Activated T-cell treated with anti-CD3 and anti-CD28 coated beads, Interleukin-2, amount 50 U/mL, for 1 hour (primary cell): ENCODE data around the gene FAM83E.
"Not testable (repeated sequence)": the region's sequence is repeated elsewhere in the genome, so short reads cannot be mapped to it uniquely, and the experiment has no call there.

Experiments
- DNase-seq: peaks from one replicate; pipeline ENCODE4 v3.0.0-alpha.2; 2020

Gene FAM83E

DNA sequence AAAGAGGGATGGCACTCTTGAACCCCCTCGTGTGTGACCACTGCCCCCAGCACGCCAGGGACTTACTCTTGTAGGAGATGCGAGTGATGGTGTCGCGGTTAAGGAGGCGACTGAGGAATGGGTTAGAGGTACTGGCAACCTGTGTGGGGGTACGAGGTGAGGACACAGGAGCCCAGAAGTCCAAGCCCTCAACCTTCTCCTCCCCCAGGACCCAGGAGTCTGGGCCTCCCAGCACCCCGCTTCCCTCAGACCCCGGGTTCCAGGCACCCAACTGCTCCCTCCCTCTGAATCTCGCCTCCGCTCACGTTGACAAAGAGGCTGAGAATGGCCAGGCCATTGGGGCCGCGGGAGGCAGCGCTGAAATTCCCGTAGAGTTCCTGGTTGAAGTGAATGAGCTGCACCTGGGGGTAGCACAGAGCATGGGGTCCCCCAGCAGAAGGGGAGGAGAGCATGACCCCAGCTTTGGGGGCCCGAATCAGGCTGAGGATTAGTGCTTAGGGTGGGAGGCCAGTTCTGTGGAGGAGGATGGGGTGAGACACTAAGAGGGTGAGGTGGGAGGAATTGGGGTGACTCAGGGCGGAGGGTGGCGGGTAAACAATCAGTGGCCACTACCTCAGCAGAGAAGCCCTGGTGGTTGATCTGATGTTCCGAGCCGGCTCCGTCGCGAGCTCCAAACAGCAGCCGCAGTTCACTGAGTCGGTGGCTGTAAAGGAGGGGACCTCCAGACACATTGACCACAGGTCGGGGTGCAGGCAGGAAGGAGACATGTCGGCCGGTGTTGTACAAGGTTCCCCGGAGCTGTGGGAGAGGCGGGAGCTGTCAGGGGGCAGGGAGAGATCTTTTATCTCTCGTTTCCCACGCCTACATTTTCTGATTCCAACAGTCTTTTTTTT lies 24.9 kb upstream of the FAM83E start:
- DNase-seq, result no peak

GRCh38 chr19:48638831-48639381 lies 24.0 kb upstream of the FAM83E start:
- DNase-seq, result no peak

- peak; percentile 82 for DNase-seq
Measured at GRCh38 chr19:48637948-48638830, 23.3 kb upstream of the FAM83E start.

DNA sequence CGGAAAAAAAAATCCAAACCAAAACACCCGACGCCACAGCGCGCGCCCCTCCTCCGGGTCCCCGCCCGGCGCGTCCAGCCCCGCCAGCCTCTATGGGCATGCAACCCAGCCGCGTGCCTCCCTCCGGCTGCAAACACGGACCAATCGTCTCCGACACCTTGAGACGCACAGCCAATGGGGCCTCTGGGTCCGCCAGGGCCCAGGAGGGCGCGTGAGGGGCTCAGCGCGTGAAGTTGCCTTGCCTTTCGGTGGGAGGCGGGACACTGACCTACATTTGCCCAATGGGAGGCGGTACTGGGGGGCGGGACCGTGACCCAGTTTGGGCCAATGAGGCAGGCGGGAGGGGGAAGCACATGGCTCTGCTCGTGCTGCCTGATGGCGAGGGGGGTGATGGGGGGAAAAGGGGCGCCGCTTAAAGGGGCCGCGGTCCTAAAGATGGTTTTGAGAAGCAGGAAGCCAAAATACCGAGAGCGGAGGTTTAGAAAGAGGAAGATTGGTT lies 22.6 kb upstream of the FAM83E start:
- peak; percentile 99 for DNase-seq

DNA sequence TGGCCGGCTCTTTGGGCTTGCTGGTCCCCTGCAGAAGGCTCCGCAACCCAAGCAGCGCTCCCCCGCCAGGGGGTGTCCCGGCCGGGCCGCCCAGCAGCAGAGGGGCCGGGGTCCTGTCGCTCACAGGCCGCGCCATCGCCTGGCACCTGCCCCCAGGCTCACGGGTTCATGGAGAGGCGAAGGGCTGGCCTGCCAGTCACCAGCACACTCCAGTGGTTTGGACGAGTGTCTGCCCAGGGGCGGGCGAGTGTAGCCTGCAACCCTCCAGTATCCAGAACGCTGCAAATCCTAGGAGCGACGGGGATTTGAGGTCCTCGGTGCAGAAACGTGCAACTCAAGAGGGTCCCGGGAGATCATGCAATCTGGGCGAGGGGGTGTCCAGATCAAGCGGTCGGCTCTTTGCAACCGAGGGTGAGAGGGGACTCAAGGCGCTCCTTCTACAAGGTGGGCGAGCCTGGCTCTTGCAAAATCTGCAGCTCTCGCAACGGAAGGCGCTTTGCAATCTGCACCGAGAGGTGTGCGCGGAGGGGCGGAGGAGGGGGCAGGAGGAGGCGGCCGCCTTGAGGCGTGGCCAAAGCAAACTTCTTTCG lies 22.1 kb upstream of the FAM83E start, which contains the start of gene DBP:
DBP (minus strand) TSS at position 521 of the 590 bp plus-strand sequence; CDS start at position 136, 385 bp downstream.
- DNase-seq, result no peak

DNA sequence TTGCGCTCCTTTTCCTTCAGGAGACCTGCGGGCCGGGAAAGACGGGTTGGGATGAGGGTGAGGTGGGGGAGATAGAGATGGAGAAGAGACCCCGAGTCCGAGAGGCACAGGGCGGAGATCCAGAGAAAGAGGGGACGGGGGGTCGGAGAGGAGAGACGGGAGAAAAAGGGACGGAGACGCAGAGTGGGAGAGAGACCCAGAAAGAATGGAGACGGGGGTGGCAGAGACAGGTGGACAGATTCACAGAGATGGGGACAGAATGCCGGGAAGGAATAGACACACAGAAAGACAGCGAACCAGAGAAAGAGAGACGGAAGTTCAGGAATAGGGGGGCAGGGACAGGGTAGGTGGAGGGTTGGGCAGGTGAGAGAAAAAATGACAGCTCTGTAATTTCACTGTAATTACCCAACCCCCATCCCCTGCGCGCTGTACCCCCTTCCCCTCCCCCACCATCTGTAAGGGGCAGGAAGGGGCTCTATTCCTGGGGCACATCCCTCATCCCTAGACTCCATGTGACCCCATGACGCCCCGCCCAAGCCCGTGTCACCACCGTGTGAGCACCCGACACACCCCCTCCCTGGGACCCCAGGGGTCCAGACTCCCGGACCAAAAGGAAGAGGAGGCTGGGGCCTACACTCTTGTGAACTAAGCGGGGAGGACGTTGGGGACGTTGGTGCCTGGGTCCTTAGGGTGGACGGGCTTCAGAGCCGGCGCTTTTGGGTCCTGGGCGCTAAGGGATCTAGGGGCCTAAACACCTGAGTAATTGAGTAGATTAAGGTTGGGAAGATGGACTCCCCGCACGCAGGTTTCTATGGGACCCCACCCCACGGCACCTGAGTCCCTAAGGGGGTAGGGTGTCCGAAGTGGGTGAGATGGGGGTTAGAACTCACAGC lies 21.3 kb upstream of the FAM83E start:
- no peak for DNase-seq

DNA sequence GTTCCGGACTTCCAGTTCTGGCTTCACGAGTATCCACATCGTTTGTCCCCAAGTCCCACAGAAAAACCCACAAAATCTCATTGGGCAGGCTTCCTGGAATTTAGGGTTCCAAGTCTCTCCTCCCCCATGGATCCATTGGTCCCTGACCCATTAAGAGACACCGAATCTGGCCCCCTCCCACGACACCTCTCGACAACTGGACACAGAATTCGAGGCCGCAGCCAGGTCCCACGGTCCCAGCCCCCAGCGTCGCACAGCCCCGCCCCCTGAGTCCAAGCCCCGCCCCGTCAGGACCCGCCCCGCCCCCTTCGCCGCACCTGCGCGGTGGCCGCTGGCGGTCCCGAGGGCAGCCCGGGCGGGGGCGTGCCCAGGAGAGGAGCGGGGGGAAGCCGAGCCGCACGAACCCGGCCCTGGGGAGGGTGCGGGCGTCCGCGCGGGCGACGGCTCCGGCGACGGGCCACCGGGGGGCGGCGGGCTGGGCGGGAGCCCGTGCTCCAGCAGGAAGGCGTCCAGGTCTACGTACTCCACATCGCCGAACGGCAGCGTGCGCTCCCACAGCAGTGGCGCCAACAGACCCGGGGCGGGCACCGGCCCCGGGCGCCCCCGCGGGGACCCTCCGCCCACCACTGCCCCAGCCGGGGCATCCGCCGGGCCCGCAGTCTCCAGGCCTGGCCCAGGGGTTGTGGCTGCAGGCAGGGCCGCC lies 20.5 kb upstream of the FAM83E start:
- DNase-seq, result peak; percentile 80

DNA sequence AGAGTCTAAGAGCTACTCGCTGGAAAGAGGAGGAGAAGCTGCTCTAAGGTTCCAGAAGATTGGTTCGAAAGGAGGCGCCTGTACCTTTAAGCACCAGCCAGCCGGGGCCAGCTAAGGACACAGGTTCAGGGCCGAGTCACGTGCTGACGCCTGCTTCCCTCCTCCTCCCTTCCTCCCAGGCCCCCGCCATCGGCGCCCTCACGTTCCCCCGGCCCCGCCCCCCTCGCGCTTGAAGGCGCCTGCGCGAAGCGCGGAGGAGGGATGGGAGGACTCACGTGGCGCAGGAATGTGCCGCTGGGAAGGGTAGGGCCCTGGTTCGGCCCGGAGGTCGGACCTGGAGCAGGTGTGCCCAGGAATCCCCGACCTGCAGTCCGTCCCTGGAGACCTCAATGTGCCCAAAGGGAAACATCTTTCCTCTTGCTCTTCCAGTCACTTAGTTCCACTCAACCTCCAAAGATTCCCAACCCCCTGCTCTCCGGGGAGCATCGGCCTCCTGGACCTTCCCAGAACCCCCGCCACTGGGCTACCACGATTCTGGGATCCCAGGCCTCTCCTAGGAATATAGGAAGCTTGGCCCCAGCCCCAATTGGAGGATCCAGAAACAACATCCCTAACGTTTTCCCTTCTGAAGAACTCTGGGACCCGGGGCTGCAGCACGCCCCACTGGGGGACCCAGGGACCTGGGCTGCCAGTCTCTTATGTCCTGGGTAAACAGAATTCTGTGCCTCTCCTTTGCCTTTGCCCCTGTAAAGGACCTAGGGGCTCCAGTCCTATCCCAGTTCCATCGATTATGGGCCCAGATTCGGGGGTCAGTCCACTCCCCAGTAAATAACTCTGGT lies 19.8 kb upstream of the FAM83E start:
- DNase-seq, result peak; percentile 92

DNA sequence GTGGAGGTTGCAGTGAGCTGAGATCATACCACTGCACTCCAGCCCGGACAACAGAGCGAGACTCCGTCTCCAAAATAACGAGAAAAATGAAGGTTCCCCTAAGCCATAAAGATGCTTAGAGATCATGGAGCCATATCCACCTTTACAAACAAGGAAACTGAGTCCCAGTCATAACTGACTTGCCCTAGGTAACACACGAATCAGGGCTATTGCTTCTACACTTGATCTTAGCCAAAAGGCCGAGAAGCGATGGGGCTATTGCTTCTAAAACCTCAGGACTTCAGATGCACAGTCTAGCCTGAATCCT lies 19.1 kb upstream of the FAM83E start:
- DNase-seq, result no peak

- no peak for DNase-seq
Measured at GRCh38 chr19:48633148-48634035, 18.5 kb upstream of the FAM83E start.

DNA sequence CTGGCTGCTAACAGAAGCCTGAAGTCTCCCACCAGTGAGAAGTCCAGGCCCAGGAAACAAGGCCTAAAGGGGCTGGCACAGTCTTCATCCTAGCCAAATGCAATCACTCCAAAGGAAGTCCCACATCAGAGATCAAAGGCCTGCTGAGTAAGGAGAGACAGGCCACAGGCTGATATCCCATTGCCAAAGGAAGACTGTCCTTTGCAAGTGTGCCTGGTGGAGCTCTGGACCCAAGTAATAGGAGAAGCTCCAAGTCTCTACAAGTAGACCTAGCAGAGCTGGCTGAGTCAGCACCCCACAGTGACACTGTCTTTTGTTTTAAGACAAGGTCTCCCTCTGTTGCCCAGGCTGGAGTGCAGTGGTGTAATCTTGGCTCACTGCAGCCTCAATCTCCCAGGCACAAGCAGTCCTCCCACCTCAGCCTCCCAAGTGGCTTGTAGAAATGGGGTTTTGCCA lies 17.8 kb upstream of the FAM83E start:
- no peak for DNase-seq

DNA sequence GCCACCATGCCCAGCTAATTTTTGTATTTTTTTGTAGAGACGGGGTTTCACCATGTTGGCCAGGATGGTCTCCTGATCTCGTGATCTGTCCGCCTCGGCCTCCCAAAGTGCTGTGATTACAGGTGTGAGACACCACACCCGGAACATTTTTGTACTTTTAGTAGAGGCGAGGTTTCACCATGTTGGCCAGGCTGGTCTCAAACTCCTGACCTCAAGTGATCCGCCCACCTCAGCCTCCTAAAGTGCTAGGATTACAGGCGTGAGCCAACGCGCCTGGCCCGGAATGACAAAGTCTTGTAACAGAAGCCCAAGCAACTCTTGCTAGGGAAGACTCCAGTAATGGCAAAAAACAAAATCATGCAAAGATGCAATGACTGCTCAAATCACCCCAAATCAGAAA lies 17.4 kb upstream of the FAM83E start:
- DNase-seq, result not testable (repeated sequence)

DNA sequence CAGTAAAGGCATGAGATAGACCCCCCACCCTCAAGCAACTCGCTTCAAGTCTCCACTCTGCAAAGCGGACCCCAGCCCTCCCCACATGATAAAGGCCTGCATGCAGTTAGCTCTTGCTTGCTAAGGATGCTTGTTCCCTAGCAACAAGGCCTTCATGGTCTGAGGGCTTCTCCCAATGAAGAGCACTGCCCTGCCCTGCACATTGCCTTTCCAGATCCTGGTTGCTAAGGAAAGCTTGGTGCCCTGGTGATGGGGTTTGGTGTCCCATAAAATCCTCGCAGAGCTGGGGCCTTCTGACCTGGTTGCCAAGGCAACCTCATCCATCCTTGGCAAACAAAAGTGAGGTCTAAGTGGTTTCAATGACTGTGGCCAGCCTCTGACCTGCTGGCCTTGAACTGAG lies 16.3 kb upstream of the FAM83E start:
- no peak for DNase-seq

GRCh38 chr19:48630296-48631063 lies 15.6 kb upstream of the FAM83E start:
- no peak for DNase-seq

DNA sequence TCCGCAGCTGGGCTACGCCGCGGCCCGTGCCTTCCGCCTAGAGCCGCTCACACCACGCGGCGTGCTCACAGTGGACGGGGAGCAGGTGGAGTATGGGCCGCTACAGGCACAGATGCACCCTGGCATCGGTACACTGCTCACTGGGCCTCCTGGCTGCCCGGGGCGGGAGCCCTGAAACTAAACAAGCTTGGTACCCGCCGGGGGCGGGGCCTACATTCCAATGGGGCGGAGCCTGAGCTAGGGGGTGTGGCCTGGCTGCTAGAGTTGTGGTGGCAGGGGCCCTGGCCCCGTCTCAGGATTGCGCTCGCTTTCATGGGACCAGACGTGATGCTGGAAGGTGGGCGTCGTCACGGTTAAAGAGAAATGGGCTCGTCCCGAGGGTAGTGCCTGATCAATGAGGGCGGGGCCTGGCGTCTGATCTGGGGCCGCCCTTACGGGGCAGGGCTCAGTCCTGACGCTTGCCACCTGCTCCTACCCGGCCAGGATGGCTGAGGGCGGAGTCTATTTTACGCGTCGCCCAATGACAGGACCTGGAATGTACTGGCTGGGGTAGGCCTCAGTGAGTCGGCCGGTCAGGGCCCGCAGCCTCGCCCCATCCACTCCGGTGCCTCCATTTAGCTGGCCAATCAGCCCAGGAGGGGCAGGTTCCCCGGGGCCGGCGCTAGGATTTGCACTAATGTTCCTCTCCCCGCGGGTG lies 14.9 kb upstream of the FAM83E start:
- DNase-seq, result no peak

DNA sequence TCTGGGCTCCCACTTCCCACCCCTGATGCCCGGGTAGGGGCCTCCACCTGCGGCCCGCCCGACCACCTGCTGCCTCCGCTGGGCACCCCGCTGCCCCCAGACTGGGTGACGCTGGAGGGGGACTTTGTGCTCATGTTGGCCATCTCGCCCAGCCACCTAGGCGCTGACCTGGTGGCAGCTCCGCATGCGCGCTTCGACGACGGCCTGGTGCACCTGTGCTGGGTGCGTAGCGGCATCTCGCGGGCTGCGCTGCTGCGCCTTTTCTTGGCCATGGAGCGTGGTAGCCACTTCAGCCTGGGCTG lies 14.4 kb upstream of the FAM83E start:
- DNase-seq, result no peak

DNA sequence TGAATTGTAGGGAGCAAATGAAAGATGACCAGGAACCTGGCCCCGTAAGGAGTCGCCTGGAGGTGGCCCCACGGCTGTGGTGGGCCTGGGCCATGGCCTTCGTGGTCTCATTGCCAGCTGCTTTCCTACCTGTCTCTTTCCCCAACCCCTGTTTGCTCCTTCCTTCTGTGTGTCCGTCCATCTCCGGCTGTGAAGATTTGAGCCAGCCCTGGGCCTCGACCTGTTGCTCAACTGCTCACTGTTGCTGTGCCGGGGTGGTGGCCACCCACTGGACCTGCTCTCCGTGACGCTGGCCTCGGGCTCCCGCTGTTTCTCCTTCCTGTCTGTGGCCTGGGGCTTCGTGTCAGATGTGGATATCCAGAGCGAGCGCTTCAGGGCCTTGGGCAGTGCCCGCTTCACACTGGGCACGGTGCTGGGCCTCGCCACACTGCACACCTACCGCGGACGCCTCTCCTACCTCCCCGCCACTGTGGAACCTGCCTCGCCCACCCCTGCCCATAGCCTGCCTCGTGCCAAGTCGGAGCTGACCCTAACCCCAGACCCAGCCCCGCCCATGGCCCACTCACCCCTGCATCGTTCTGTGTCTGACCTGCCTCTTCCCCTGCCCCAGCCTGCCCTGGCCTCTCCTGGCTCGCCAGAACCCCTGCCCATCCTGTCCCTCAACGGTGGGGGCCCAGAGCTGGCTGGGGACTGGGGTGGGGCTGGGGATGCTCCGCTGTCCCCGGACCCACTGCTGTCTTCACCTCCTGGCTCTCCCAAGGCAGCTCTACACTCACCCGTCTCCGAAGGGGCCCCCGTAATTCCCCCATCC lies 13.8 kb upstream of the FAM83E start:
- DNase-seq, result no peak
